Stimulated activated naive CD8-positive, alpha-beta T cell treated with anti-CD3 and anti-CD28 coated beads, Interleukin-15, Interleukin-2, amounts not matched to agents 100 ng/mL and 50 ng/mL, for 24 hours (primary cell): Measurements from ENCODE around the gene RHBDD2.
A peak's percentile ranks its signal among the peaks of the same experiment; 100 is the strongest.
"Not testable (repeated sequence)": the region's sequence is repeated elsewhere in the genome, so short reads cannot be mapped to it uniquely, and the experiment has no call there.

Experiments used
- H3K27ac Mint-ChIP-seq: one replicate; pipeline ENCODE4 v1.8.0; 2021; ENCODE audit warnings: mild to moderate bottlenecking, mixed read lengths
- H3K27me3 Mint-ChIP-seq: one replicate; pipeline ENCODE4 v1.8.0; 2021; ENCODE audit warnings: mixed read lengths
- H3K36me3 Mint-ChIP-seq: one replicate; pipeline ENCODE4 v1.8.0; 2021; ENCODE audit warnings: low read depth, mixed read lengths
- H3K4me1 Mint-ChIP-seq: one replicate; pipeline ENCODE4 v1.8.0; 2021; ENCODE audit warnings: low read depth, mixed read lengths
- H3K4me3 Mint-ChIP-seq: one replicate; pipeline ENCODE4 v1.8.0; 2021; ENCODE audit warnings: mild to moderate bottlenecking, mixed read lengths
- H3K9me3 Mint-ChIP-seq: one replicate; pipeline ENCODE4 v1.8.0; 2021; ENCODE audit warnings: mixed read lengths

RHBDD2 gene

DNA sequence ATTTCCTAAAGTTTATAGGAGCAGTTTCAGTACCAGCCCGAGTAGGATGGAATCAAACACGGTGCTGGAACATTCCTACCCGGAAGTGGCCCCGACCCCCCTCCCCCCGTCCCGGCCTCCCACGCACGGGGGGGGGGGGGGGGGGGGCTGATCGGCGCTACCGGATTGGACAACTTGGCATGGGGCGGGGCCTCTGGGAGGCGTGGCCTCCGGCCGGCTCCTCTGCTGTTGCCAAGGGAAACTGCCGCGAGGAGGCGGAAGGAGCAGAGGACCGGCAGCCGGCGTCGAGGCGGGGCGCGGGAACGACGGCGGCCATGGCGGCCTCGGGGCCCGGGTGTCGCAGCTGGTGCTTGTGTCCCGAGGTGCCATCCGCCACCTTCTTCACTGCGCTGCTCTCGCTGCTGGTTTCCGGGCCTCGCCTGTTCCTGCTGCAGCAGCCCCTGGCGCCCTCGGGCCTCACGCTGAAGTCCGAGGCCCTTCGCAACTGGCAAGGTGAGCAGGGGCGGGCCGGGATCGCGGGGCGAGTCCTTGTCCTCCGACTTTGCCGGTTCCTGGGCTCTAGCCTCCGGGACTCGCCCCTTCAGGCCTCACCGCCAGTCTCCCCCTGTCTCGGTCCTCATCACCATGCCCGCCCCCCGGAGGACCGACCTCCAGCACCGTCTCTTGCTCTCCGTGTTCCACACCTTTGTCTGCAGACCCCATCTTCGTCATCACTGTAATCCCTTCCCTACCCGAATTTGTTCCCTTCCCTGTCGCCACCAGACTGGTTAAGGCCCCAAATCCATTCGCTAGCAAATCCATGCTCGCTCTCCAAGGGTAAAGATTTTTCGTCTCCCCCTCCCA is at the start of gene RHBDD2:
RHBDD2 (plus strand) TSS at position 266 of the 843 bp plus-strand sequence; CDS start at position 315, 49 bp downstream.
- Mint-ChIP-seq H3K27me3 (no peaks in the 10 kb centered on the region), H3K9me3 (no peaks in the 10 kb centered on the region), H3K4me3 (peak within 1 kb of the TSS; percentile 100), H3K4me1 (peaks cover 36% of the 10 kb centered on the region), H3K27ac (peak within 1 kb of the TSS; percentile 98), H3K36me3 (peaks cover 38% of the 10 kb centered on the region)

DNA sequence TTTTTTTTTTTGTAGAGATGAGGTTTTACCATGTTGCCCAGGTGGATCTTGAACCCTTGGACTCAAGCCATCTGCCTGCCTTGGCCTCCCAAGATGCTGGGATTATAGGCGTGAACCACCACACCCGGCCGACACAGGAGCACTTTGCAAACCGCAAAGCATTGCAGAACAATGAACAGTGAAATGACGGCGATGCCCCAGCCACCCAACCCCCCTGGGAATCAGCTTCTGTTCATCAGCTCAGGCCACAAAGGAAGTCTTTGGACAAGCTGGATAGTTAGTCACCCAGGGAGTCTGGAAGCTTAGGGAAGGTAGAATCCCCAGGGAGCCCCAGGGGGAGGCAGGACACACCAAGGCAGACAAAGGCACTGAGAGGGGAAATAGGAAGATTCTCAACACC is 49.2 kb upstream of the RHBDD2 start:
- not testable (repeated sequence) for H3K9me3 Mint-ChIP-seq, H3K36me3 Mint-ChIP-seq, H3K27ac Mint-ChIP-seq, H3K4me1 Mint-ChIP-seq, H3K27me3 Mint-ChIP-seq, H3K4me3 Mint-ChIP-seq

- Mint-ChIP-seq H3K27me3 (no peaks in the 10 kb centered on the region), H3K36me3 (no peaks in the 10 kb centered on the region), H3K4me3 (no peak overlapping the region), H3K9me3 (no peaks in the 10 kb centered on the region), H3K4me1 (no peaks in the 10 kb centered on the region), H3K27ac (no peak overlapping the region)
Measured at GRCh38 chr7:75830978-75831377, 47.9 kb upstream of the RHBDD2 start.

DNA sequence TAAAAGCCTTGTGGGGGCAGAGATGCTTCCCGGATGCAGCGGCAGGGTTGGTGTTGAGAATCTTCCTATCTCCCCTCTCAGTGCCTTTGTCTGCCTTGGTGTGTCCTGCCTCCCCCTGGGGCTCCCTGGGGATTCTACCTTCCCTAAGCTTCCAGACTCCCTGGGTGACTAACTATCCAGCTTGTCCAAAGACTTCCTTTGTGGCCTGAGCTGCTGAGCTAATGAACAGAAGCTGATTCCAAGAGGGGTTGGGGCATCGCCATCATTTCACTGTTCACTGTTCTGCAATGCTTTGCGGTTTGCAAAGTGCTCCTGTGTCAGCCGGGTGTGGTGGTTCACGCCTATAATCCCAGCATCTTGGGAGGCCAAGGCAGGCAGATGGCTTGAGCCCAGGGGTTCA is 45.2 kb upstream of the RHBDD2 start:
- not testable (repeated sequence) for H3K4me1 Mint-ChIP-seq, H3K36me3 Mint-ChIP-seq, H3K27me3 Mint-ChIP-seq, H3K27ac Mint-ChIP-seq, H3K4me3 Mint-ChIP-seq, H3K9me3 Mint-ChIP-seq

- no peaks in the 10 kb centered on the region for H3K4me1 Mint-ChIP-seq
Measured at GRCh38 chr7:75835688-75836285, 43.0 kb upstream of the RHBDD2 start.

GRCh38 chr7:75836798-75837197 is 42.0 kb upstream of the RHBDD2 start:
- H3K4me1 Mint-ChIP-seq, result no peaks in the 10 kb centered on the region
- H3K9me3 Mint-ChIP-seq, result no peaks in the 10 kb centered on the region
- no peaks in the 10 kb centered on the region for H3K27me3 Mint-ChIP-seq
- H3K27ac Mint-ChIP-seq, result no peak overlapping the region
- H3K4me3 Mint-ChIP-seq, result no peak overlapping the region
- H3K36me3 Mint-ChIP-seq, result no peaks in the 10 kb centered on the region

More at GRCh38 chr7:75835688-75836285, 43.0 kb upstream of the RHBDD2 start:
- Mint-ChIP-seq H3K27me3 (no peaks in the 10 kb centered on the region), H3K36me3 (no peaks in the 10 kb centered on the region), H3K4me3 (no peak overlapping the region), H3K9me3 (no peaks in the 10 kb centered on the region), H3K27ac (no peak overlapping the region)

DNA sequence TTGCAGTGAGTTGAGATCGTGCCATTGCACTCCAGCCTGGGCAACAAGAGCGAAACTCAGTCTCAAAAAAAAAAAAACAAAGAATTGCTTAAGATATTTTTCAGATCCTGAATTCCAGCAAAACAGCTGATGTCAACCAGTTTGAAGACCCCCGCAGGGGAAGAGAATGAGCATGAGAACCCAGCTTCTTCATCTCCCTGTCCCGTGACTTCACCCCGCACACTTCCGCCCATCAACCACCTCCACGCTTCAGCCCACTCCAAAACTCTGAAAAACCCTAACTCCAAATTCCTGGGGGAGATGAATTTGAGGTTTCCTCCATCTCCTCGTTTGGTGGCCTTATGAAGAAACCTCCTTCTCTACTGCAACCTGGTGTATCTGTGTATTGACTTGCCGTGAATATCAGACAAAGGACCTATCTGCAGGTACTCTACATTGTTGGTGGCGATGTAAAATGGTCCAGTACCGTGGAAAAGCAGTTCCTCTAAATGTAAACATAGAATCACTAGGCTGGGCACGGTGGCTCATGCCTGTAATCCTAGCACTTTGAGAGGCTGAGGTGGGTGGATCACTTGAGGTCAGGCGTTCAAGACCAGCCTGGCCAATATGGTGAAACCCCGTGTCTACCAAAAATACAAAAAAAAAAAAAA is 40.4 kb upstream of the RHBDD2 start:
- H3K27ac Mint-ChIP-seq, result not testable (repeated sequence)

DNA sequence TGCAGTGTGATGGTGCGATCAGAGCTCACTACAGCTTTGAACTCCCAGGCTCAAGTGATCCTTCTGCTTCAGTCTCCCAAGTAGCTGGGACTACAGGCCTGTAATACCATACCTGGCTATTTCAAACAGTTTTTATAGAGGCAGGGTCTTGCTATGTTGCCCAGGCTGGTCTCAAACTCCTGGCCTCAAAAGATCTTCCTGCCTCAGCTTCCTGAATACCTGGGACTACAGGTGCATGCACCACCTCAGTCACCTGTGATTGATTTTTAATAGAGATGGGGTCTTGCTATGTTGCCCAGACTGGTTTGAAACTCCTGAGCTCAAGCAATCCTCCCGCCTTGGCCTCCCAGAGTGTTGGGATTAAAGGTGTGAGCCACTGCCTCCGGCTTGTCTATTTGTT is 38.8 kb upstream of the RHBDD2 start:
- Mint-ChIP-seq H3K4me3 (no peak overlapping the region), H3K36me3 (no peaks in the 10 kb centered on the region)

More for the DNA sequence above, 40.4 kb upstream of the RHBDD2 start:
- not testable (repeated sequence) for H3K36me3 Mint-ChIP-seq, H3K9me3 Mint-ChIP-seq, H3K27me3 Mint-ChIP-seq, H3K4me3 Mint-ChIP-seq
- H3K4me1 Mint-ChIP-seq, result peaks cover 12% of the 10 kb centered on the region

GRCh38 chr7:75842836-75843446 is 35.9 kb upstream of the RHBDD2 start:
- peaks cover 12% of the 10 kb centered on the region for H3K4me1 Mint-ChIP-seq
- H3K27ac Mint-ChIP-seq, result peak overlapping the region; percentile 85
- H3K4me3 Mint-ChIP-seq, result peak overlapping the region; percentile 38
- H3K27me3 Mint-ChIP-seq, result no peaks in the 10 kb centered on the region
- H3K36me3 Mint-ChIP-seq, result no peaks in the 10 kb centered on the region
- H3K9me3 Mint-ChIP-seq, result no peaks in the 10 kb centered on the region

More for the DNA sequence above, 38.8 kb upstream of the RHBDD2 start:
- H3K9me3 Mint-ChIP-seq, result no peaks in the 10 kb centered on the region
- H3K4me1 Mint-ChIP-seq, result peaks cover 12% of the 10 kb centered on the region
- H3K27me3 Mint-ChIP-seq, result no peaks in the 10 kb centered on the region
- H3K27ac Mint-ChIP-seq, result no peak overlapping the region

DNA sequence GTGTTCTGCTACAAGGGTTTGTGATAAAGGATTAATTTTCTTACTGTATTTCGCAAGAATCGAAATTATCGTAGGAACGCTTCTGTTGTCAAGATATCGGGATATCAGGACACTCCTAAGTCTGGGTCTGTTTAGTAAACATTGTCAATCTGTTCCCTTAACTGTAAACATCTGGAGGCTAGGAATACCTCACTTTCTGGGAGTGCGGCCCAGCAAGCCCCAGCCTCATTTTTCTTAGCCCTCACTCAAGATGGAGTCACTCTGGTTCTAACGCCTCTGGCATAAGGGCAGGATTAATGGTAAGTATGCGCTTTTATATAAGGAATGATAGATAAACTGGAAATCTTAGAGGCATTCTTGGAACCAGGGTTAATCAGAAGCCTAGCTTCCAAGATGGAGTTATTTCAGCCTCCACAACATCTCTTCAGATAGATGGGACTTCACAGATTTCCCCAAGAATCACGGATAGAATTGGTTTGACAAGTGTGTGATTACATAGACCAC is 35.2 kb upstream of the RHBDD2 start:
- no peaks in the 10 kb centered on the region for H3K27me3 Mint-ChIP-seq
- H3K27ac Mint-ChIP-seq, result no peak overlapping the region
- H3K36me3 Mint-ChIP-seq, result no peaks in the 10 kb centered on the region
- H3K4me1 Mint-ChIP-seq, result peaks cover 12% of the 10 kb centered on the region
- H3K9me3 Mint-ChIP-seq, result no peaks in the 10 kb centered on the region
- H3K4me3 Mint-ChIP-seq, result no peak overlapping the region

- Mint-ChIP-seq H3K27ac (no peak overlapping the region), H3K36me3 (no peaks in the 10 kb centered on the region), H3K4me1 (peaks cover 12% of the 10 kb centered on the region), H3K27me3 (no peaks in the 10 kb centered on the region), H3K4me3 (no peak overlapping the region), H3K9me3 (no peaks in the 10 kb centered on the region)
Measured at GRCh38 chr7:75844158-75844557, 34.7 kb upstream of the RHBDD2 start.

GRCh38 chr7:75845132-75845531 is 33.7 kb upstream of the RHBDD2 start:
- H3K4me3 Mint-ChIP-seq, H3K9me3 Mint-ChIP-seq, H3K36me3 Mint-ChIP-seq, H3K27me3 Mint-ChIP-seq, H3K27ac Mint-ChIP-seq: not testable (repeated sequence)
- H3K4me1 Mint-ChIP-seq, result peaks cover 12% of the 10 kb centered on the region

DNA sequence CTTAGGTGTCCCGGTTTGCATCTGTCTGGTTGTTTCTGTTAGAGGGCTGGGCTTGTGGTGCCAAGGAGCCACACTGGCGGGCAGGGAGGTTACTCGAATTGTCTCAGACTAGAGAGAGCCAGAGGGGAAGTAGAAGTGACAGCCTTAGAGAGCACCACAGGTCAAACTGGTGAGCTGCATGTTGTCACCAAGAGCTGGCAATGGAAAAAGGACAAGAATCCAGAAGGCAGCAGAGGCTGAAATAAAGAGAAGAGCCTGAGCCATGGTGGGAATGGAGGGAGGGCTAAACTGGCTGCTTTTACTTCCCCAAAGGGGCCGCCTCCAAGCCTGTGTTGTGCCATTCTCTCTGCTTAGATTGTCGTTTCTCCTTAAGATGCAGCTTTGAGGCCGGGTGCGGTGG is 31.1 kb upstream of the RHBDD2 start:
- no peaks in the 10 kb centered on the region for H3K27me3 Mint-ChIP-seq
- no peak overlapping the region for H3K4me3 Mint-ChIP-seq
- H3K9me3 Mint-ChIP-seq, result no peaks in the 10 kb centered on the region
- no peak overlapping the region for H3K27ac Mint-ChIP-seq
- H3K36me3 Mint-ChIP-seq, result no peaks in the 10 kb centered on the region
- peaks cover 7% of the 10 kb centered on the region for H3K4me1 Mint-ChIP-seq

DNA sequence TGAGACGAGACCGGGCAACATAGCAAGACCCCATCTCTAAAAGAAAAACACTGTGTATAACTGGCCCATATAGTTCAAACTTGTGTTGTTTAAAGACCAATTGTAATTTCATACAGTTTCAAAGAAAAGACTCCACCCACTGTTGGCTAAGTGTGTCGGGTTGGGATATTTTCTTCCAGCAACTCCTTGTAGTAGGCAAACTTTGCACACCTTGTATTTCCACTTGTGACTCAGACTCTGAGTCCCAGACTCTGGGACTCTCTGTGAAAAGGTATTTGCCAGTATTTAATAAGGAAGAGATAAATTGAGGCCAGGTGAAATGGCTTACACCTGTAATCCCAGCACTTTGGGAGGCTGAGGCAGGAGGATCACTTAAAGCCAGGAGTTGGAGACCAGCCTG is 29.3 kb upstream of the RHBDD2 start:
- Mint-ChIP-seq H3K36me3 (no peaks in the 10 kb centered on the region), H3K4me3 (no peak overlapping the region), H3K4me1 (no peaks in the 10 kb centered on the region), H3K27me3 (no peaks in the 10 kb centered on the region), H3K27ac (no peak overlapping the region), H3K9me3 (no peaks in the 10 kb centered on the region)

DNA sequence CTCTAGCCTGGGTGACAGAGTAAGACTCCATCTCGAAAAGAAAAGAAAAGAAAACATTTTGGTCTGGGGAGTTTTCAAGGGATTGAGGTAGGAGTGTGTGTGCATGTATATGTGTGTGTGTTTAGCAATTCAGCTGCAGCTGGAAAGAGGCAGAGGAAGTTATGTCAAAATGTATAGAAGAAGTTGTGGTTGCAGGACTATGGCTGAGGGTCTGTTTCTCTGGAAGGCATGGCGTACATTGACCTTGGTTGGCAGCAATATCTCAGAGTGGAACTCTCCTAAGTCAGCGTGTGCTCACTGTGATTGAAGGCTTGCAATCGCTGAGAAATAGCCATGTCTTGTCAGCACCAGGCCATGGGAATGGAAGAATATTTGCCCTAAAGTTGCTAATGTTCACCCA is 28.6 kb upstream of the RHBDD2 start:
- no peaks in the 10 kb centered on the region for H3K36me3 Mint-ChIP-seq
- no peak overlapping the region for H3K4me3 Mint-ChIP-seq
- no peak overlapping the region for H3K27ac Mint-ChIP-seq
- H3K4me1 Mint-ChIP-seq, result no peaks in the 10 kb centered on the region
- no peaks in the 10 kb centered on the region for H3K27me3 Mint-ChIP-seq
- H3K9me3 Mint-ChIP-seq, result no peaks in the 10 kb centered on the region
